PC-9 (cell line): Measurements from ENCODE around the gene AKT1. TPM values are rescaled to one million over a fixed set of nuclear protein-coding genes. Genes with fewer than 3 reads are reported as not detected.

Experiments
- BruUV-seq: library from RNA; stranded (reverse); fragments of 400-500 nt; replicated peaks from 2 replicates; lab custom pipeline; 2021; lab: Mats Ljungman, UMichigan
- CTCF ChIA-PET: fragments of 300-600 bp; sonication (Branson Sonifier 250); formaldehyde crosslinking; loops from one replicate; lab custom pipeline; 2022; ENCODE audit warnings: antibody characterized with exemption; lab: Charles Lee
- POLR2A ChIA-PET: fragments of 300-600 bp; sonication (Branson Sonifier 250); formaldehyde crosslinking; loops from one replicate; lab custom pipeline; 2022; ENCODE audit warnings: antibody characterized with exemption; ENCODE audit not compliant: unreplicated experiment; lab: Charles Lee
- DNase-seq, 2 experiments: peaks; one replicate each; pipeline versions ENCODE4 v3.0.0 to v3.0.0-alpha.2; 2015 to 2022; ENCODE audit warnings: mixed read lengths in 1 of 2
- H2AFZ ChIP-seq: fragments of 200-600 bp; sonication (generic); 2 replicates; pipeline ENCODE4 v1.8.1; 2017; ENCODE audit warnings: antibody characterized with exemption
- H3F3A ChIP-seq: fragments of 200-600 bp; sonication (generic); 2 replicates; pipeline ENCODE4 v1.8.1; 2017; ENCODE audit warnings: antibody characterized with exemption, mild to moderate bottlenecking, low read depth; ENCODE audit not compliant: insufficient read depth
- H3K27ac ChIP-seq: fragments of 200-600 bp; sonication (generic); 2 replicates; pipeline ENCODE4 v1.6.1; 2016; ENCODE audit warnings: mixed run types
- H3K27me3 ChIP-seq: fragments of 200-600 bp; sonication (generic); 2 replicates; pipeline ENCODE4 v1.6.1; 2016; ENCODE audit warnings: low read depth, mixed run types; ENCODE audit not compliant: insufficient read depth
- H3K36me3 ChIP-seq: fragments of 200-600 bp; sonication (generic); 2 replicates; pipeline ENCODE4 v1.6.1; 2016; ENCODE audit warnings: low read depth, mixed run types
- H3K4me1 ChIP-seq: fragments of 200-600 bp; sonication (generic); replicated peaks from 2 replicates; pipeline ENCODE4 v1.6.1; 2016; ENCODE audit warnings: mixed run types; ENCODE audit not compliant: insufficient read depth
- H3K4me2 ChIP-seq: fragments of 200-600 bp; sonication (generic); 2 replicates; pipeline ENCODE4 v1.6.1; 2017; ENCODE audit warnings: mixed run types
- H3K4me3 ChIP-seq: fragments of 200-600 bp; sonication (generic); 2 replicates; pipeline ENCODE4 v1.6.1; 2016; ENCODE audit warnings: mixed run types
- H3K79me2 ChIP-seq: fragments of 200-600 bp; sonication (generic); 2 replicates; pipeline ENCODE4 v1.6.1; 2017; ENCODE audit warnings: low read depth, mixed run types
- H3K9me2 ChIP-seq: fragments of 200-600 bp; sonication (generic); 2 replicates; pipeline ENCODE4 v1.8.1; 2017; ENCODE audit warnings: mild to moderate bottlenecking; ENCODE audit not compliant: insufficient read depth
- H3K9me3 ChIP-seq: fragments of 200-600 bp; sonication (generic); 2 replicates; pipeline ENCODE4 v1.8.1; 2016; ENCODE audit warnings: low read depth; ENCODE audit not compliant: insufficient read depth
- H4K20me1 ChIP-seq: fragments of 200-600 bp; sonication (generic); 2 replicates; pipeline ENCODE4 v1.8.1; 2017; ENCODE audit not compliant: insufficient read depth
- CTCF ChIP-seq: fragments of 200-600 bp; sonication (generic); conservative IDR thresholded peaks from 2 replicates; pipeline ENCODE4 v1.6.1; 2017; ENCODE audit warnings: mixed run types, antibody characterized with exemption, mild to moderate bottlenecking, moderate library complexity
- EZH2 ChIP-seq: fragments of 200-600 bp; sonication (generic); IDR thresholded peaks from 2 replicates; pipeline ENCODE4 v1.8.0; 2017; ENCODE audit warnings: antibody characterized with exemption, low read depth
- intact Hi-C: fragments of 100-400 bp; cut with micrococcal nuclease; formaldehyde crosslinking; loops from one replicate; pipeline ENCODE4 v1.10.0; 2022; ENCODE audit not compliant: unreplicated experiment
- total RNA-seq: library from RNA; stranded (reverse); gene quantifications from 2 replicates; pipeline ENCODE4 v1.2.3, GENCODE V29; 2021

Gene AKT1
- total RNA-seq, 1 experiment from 2014 or later = 107 TPM

GRCh38 chr14:104776961-104777807 lies 18.4 kb downstream of the AKT1 start:
- intact Hi-C loops = no loop called here
- Histone ChIP-seq H2AFZ (no peak overlapping the region), H3K27me3 (no peaks in the 10 kb centered on the region), H3K4me3 (no peak overlapping the region), H3K9me3 (no peaks in the 10 kb centered on the region), H3K4me2 (no peak overlapping the region), H3K27ac (no peak overlapping the region), H3K36me3 (no peaks in the 10 kb centered on the region), H4K20me1 (peaks cover 8% of the 10 kb centered on the region), H3K9me2 (no peaks in the 10 kb centered on the region), H3K79me2 (no peaks in the 10 kb centered on the region), H3K4me1 (no peaks in the 10 kb centered on the region), H3F3A (peaks cover 3% of the 10 kb centered on the region; the same call in 1 of the 2 replicates)
- BruUV-seq = no TSS peak
- ChIA-PET CTCF (interaction anchor here (0.6 kb wide), 1 partner anchor 24 kb away, joined by 3 read pairs; the partner anchor contains the start of gene ZBTB42), POLR2A (no interaction called here)
- TF ChIP-seq EZH2 (no peak), CTCF (no peak)
- no peak for DNase-seq

- Histone ChIP-seq H3K36me3 (no peaks in the 10 kb centered on the region), H3K9me2 (no peaks in the 10 kb centered on the region), H2AFZ (no peak overlapping the region), H3K79me2 (no peaks in the 10 kb centered on the region), H3K27me3 (no peaks in the 10 kb centered on the region), H3F3A (peaks cover 3% of the 10 kb centered on the region; the same call in 1 of the 2 replicates), H3K4me1 (no peaks in the 10 kb centered on the region), H3K27ac (no peak overlapping the region), H4K20me1 (peaks cover 7% of the 10 kb centered on the region), H3K4me2 (no peak overlapping the region), H3K4me3 (no peak overlapping the region), H3K9me3 (no peaks in the 10 kb centered on the region)
- DNase-seq = no peak
- ChIA-PET CTCF (no interaction called here), POLR2A (no interaction called here)
- BruUV-seq = no TSS peak
- TF ChIP-seq CTCF = no peak
- intact Hi-C loops = no loop called here
Measured at GRCh38 chr14:104776481-104776880, 19.1 kb downstream of the AKT1 start.

GRCh38 chr14:104775073-104775489 lies 20.5 kb downstream of the AKT1 start:
- H3K4me1 ChIP-seq = no peaks in the 10 kb centered on the region
- H3F3A ChIP-seq = peaks cover 9% of the 10 kb centered on the region; the same call in 1 of the 2 replicates
- H3K4me3 ChIP-seq = no peak overlapping the region
- H3K36me3 ChIP-seq = no peaks in the 10 kb centered on the region; the same call in 1 of the 2 replicates
- no peak overlapping the region for H3K27ac ChIP-seq
- BruUV-seq = no TSS peak
- H3K9me3 ChIP-seq = no peaks in the 10 kb centered on the region
- TF ChIP-seq CTCF (no peak), EZH2 (no peak)
- POLR2A ChIA-PET = no interaction called here
- DNase-seq = no peak
- no peak overlapping the region for H3K4me2 ChIP-seq
- no peaks in the 10 kb centered on the region for H3K79me2 ChIP-seq
- intact Hi-C loops = no loop called here
- no peaks in the 10 kb centered on the region; the same call in 1 of the 2 replicates for H4K20me1 ChIP-seq
- H3K9me2 ChIP-seq = no peaks in the 10 kb centered on the region
- no peaks in the 10 kb centered on the region for H3K27me3 ChIP-seq
- no peak overlapping the region for H2AFZ ChIP-seq
- CTCF ChIA-PET = no interaction called here
